ENCODE measurements around the gene TKFC.

GRCh38 chr11:61375761-61376108 lies 42.7 kb downstream of the TKFC start:
- TF ChIP-seq CTCF (IDR thresholded peaks at IDR 0.05) = no peak
- no peak for TF ChIP-seq POLR2A (IDR thresholded peaks at IDR 0.05)

All from adrenal gland (tissue), 5 donors.